HG03108 (cell line): ENCODE measurements around the gene FAM107B.

ENCODE experiments used
- ATAC-seq: cut with Tn5 transposase; IDR thresholded peaks from one replicate; pipeline ENCODE4 v1.9.1; 2021; ENCODE audit warnings: moderate library complexity; ENCODE audit not compliant: unreplicated experiment

FAM107B gene

GRCh38 chr10:14779001-14779651 lies 4.4 kb upstream of the FAM107B start:
- no peak for ATAC-seq

- no peak for ATAC-seq
Observed at GRCh38 chr10:14776546-14776945, 1.8 kb upstream of the FAM107B start.

- no peak for ATAC-seq
Observed at GRCh38 chr10:14775656-14776055, 959 bp upstream of the FAM107B start.

GRCh38 chr10:14774214-14774580 lies 500 bp downstream of the FAM107B start:
- no peak for ATAC-seq

- ATAC-seq, result no peak
Observed at GRCh38 chr10:14773551-14774213, 1.0 kb downstream of the FAM107B start.

- ATAC-seq, result no peak
Observed at GRCh38 chr10:14772399-14772798, 2.3 kb downstream of the FAM107B start.

GRCh38 chr10:14770927-14771326 lies 3.8 kb downstream of the FAM107B start:
- ATAC-seq, result no peak

- no peak for ATAC-seq
Observed at GRCh38 chr10:14761372-14761771, 13.3 kb downstream of the FAM107B start.

- ATAC-seq, result no peak
Observed at GRCh38 chr10:14758994-14759664, 15.6 kb downstream of the FAM107B start.

- ATAC-seq, result no peak
Observed at GRCh38 chr10:14758451-14758850, 16.2 kb downstream of the FAM107B start.

- no peak for ATAC-seq
Observed at GRCh38 chr10:14757986-14758385, 16.7 kb downstream of the FAM107B start.

GRCh38 chr10:14757394-14757793 lies 17.3 kb downstream of the FAM107B start:
- no peak for ATAC-seq

- no peak for ATAC-seq
Observed at GRCh38 chr10:14753441-14753840, 21.3 kb downstream of the FAM107B start.

- ATAC-seq, result no peak
Observed at GRCh38 chr10:14751921-14752320, 22.8 kb downstream of the FAM107B start.

GRCh38 chr10:14751014-14751896 lies 23.4 kb downstream of the FAM107B start:
- ATAC-seq, result peak; percentile 54

GRCh38 chr10:14749070-14749809 lies 25.5 kb downstream of the FAM107B start:
- no peak for ATAC-seq

GRCh38 chr10:14748441-14748840 lies 26.3 kb downstream of the FAM107B start:
- ATAC-seq, result no peak

- ATAC-seq, result peak; percentile 71
Observed at GRCh38 chr10:14742815-14743214, 31.9 kb downstream of the FAM107B start.

- peak; percentile 13 for ATAC-seq
Observed at GRCh38 chr10:14742382-14742781, 32.3 kb downstream of the FAM107B start.

- peak; percentile 57 for ATAC-seq
Observed at GRCh38 chr10:14740684-14741247, 33.9 kb downstream of the FAM107B start.
